ENCODE data around the gene ENOSF1.

DNA sequence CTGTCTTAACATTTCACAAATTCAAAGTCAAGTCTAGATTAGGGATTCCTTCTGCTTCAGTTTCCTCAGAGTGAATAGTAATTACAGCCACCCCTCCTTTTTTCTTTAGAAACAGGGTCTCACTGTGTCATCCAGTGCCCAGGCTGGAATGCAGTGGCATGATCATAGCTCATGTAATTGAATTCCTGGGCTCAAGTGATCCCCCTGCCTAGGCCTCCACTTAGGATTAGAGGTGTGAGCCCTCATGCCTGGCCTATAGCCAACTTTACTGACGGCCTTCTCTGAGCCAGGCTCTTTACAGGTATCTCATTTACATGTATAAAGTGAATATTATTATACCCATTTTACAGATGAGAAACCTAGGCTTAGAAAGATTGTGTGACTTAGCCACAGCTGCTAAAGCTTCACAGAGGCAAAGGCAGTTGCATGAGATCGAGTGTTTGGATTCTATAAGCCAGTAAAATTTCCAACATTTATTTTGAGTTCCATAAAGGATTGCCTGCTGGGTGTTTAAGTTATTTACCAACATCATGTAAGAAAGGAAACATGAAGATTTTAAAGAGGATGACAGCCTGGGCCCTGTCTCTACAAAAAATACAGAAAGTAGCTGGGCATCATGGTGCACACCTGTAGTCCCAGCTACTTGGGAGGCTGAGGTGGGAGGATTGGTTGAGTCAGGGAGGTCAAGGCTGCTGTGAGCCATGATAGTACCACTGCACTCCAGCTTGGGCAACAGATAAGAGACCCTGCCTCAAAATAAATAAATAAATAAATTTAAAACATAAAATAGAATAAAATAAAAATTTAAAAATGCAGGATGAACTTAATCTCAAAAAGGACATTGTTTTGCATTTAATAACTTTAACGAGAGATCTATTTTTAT lies 1.8 kb downstream of the ENOSF1 start:
- no peak for TF ChIP-seq POLR2A (IDR thresholded peaks at IDR 0.05)
- TF ChIP-seq CTCF (IDR thresholded peaks at IDR 0.05): no peak

Measured in thyroid gland (tissue), 4 donors.